ENCODE results near the gene PCDH10.
"Not testable (repeated sequence)": the region's sequence is repeated elsewhere in the genome, so short reads cannot be mapped to it uniquely, and the experiment has no call there.

Gene PCDH10

GRCh38 chr4:133151341-133151690 is 2.2 kb downstream of the PCDH10 start:
- no peak for DNase-seq

DNA sequence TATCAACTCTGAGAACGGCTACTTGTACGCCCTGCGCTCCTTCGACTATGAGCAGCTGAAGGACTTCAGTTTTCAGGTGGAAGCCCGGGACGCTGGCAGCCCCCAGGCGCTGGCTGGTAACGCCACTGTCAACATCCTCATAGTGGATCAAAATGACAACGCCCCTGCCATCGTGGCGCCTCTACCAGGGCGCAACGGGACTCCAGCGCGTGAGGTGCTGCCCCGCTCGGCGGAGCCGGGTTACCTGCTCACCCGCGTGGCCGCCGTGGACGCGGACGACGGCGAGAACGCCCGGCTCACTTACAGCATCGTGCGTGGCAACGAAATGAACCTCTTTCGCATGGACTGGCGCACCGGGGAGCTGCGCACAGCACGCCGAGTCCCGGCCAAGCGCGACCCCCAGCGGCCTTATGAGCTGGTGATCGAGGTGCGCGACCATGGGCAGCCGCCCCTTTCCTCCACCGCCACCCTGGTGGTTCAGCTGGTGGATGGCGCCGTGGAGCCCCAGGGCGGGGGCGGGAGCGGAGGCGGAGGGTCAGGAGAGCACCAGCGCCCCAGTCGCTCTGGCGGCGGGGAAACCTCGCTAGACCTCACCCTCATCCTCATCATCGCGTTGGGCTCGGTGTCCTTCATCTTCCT is 2.7 kb downstream of the PCDH10 start:
- no peak for DNase-seq

- DNase-seq = no peak
Observed at GRCh38 chr4:133152330-133152821, 3.3 kb downstream of the PCDH10 start.

GRCh38 chr4:133152831-133153481 is 3.9 kb downstream of the PCDH10 start:
- DNase-seq = no peak

GRCh38 chr4:133154725-133155124 is 5.6 kb downstream of the PCDH10 start:
- no peak for DNase-seq

DNA sequence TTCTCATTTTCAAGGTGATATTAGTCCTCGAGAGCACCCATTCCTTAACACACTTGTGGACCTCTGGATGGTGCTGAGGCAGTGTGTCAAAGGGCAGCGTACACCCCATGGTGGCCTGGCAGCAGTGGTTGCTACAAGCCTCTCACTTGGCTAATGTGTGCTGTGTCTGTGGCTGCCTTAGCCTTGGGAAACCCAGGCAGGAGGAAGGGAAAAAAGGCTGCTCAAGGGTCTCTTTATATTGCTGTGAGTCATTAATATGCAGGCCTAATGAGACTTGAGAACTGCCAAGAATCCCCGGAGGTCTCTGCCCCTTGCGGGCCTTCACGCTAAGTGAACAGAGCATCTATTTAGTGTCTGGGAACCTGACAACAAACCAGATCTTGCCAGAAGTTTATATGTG is 7.0 kb downstream of the PCDH10 start:
- no peak for DNase-seq

GRCh38 chr4:133156556-133156955 is 7.5 kb downstream of the PCDH10 start:
- DNase-seq = no peak

GRCh38 chr4:133157460-133158160 is 8.5 kb downstream of the PCDH10 start:
- DNase-seq = no peak

DNA sequence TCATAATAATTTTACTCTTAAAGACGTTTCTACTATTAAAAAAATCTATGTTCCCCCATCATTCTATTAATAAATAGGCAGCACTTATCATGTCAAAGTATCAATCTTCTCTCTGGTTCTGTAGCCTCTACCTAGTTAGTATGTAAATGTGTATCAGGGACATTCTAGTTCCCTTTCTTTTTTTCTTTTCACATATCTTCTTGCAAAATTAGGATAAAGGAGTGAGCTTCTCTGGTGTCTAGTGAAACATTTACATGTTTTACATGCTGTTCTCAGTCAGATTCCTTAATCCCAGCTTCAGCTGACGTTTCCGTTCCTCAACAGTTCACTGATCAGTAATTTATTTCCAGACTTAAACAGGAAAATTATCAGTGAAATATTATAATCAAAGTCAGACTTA is 11.8 kb downstream of the PCDH10 start:
- no peak for DNase-seq

- no peak for DNase-seq
Observed at GRCh38 chr4:133161570-133162295, 12.6 kb downstream of the PCDH10 start.

GRCh38 chr4:133162941-133163340 is 13.8 kb downstream of the PCDH10 start:
- DNase-seq = no peak

- DNase-seq = no peak
Observed at GRCh38 chr4:133178956-133179355, 29.9 kb downstream of the PCDH10 start.

DNA sequence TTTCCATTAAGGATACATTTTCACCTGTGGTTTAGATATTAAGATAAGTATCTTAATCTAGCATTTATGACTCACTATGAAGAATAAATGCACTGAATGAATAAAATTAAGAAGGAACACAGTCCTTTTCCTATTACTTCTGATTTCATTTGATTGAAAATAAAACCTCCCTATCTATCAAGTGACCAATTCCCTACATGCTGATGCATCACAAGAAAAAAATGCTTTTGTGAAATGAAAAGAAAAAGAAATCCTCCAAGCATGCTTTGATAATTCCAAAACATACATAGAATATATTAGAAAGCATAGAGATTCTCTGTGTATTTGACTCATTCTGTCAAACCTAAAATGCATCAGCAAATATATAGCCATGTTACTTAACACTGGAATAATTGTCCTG is 37.1 kb downstream of the PCDH10 start:
- DNase-seq = no peak

DNA sequence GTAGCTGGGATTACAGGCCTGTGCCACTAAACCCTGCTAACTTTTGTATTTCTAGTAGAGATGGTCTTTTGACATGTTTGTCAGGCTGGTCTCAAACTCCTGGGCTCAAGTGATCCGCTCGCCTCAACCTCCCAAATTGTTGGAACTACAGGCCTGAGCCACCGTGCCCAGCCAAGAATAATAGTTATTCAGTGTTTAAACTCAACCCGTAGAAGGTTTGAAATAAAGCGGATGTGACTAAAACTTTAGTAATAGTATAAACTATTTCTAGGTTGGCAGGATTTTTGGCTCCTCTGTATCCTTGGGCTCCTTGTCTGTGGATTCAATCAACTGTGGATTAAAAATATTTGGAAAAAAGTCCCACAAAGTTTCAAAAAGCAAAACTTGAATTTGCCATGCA is 37.8 kb downstream of the PCDH10 start:
- DNase-seq = no peak

DNA sequence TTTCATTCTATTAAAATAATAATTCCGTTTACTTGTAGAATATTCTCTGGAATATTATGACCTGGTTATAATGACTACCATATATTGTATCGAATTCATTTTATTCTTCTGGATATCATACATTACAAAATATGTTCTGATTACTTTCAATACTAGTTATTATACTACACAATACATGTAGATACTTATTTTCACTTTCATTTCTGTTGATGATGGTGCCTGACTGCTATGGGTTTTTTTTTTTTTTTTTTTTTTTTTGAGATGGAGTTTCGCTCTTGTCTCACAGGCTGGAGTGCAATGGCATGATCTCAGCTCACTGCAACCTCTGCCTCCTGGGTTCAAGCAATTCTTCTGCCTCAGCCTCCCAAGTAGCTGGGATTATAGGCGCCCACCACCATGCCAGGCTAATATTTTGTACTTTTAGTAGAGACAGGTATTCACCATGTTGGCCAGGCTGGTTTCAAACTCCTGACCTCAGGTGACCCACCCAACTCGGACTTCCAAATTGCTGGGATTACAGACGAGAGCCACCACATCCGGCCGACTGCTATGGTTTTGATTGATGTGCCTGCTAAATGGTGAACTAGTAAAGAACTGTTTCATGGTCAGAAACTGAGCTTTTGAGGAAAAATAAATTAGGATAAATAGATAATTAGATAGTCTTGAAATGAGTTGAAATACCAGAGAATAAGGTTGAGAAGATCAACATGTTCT is 39.5 kb downstream of the PCDH10 start:
- no peak for DNase-seq

DNA sequence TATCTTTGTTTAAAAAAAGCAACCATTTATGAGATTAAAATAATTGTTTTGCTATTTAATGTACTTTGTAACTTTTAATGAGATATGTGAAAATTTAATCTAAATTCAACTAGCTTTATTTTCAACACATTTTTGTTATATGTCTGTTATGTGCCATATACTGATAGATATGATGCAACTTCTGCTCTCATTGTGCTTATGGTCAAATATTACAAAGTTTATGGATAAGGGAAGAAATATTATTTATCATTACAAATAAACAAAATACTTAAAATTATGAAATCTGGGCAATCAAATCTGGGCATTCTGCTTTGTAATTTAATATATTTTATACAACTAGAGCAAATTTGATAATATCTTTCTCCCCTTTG is 40.0 kb downstream of the PCDH10 start:
- DNase-seq = no peak

DNA sequence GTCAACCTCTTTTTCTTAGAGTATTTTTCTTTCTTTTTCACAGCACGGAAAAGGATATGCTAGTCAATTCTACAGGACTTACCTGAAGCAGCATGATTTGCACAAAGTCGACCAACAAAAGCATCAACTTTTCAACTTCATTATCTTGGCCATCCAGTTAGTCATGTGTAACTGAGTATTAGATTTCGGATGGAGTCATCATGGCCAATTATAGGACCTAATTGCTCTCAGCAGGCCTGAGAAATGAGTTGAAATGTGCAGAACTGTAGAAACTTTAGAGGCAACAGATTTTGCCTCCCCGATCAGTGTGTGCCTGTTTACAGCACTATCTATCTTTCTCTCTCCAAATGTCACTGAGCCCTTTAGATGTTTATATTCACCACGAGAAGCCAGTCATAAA is 41.0 kb downstream of the PCDH10 start:
- no peak for DNase-seq

- no peak for DNase-seq
Observed at GRCh38 chr4:133208694-133209285, 59.7 kb downstream of the PCDH10 start.

GRCh38 chr4:133233922-133234321 is 84.8 kb downstream of the PCDH10 start:
- no peak for DNase-seq

DNA sequence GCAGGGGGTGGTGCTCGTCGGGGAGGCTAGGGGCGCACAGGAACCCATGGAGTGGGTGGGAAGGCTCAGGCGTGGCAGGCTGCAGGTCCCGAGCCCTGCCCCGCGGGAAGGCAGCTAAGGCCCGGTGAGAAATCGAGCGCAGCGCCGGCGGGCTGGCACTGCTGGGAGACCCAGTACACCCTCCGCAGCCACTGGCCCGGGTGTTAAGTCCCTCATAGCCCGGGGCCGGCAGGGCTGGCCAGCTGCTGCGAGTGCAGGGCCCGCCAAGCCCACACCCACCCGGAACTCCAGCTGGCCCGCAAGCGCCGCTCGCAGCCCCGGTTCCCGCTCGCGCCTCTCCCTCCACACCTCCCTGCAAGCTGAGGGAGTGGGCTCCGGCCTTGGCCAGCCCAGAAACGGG is 91.4 kb downstream of the PCDH10 start:
- not testable (repeated sequence) for DNase-seq

Data from CD4-positive, alpha-beta T cell treated with Interleukin-10 for 1 hour (primary cell).